ENCODE results near the gene TXNDC2.

TXNDC2 gene

GRCh38 chr18:9927392-9928063 lies 41.8 kb downstream of the TXNDC2 start:
- H3K27ac ChIP-seq (ENCODE audit: low read length): no peak overlapping the region
- H3F3A ChIP-seq (ENCODE audit: insufficient read depth, low read length): no peaks in the 10 kb centered on the region
- H3K27me3 ChIP-seq (replicated peaks; ENCODE audit: insufficient read depth, low read length): no peaks in the 10 kb centered on the region
- H3K36me3 ChIP-seq (replicated peaks; ENCODE audit: insufficient read depth, low read length): no peaks in the 10 kb centered on the region; the same call in 1 of the 2 replicates
- H2AFZ ChIP-seq (ENCODE audit: low read length): no peak overlapping the region
- H3K9me3 ChIP-seq (replicated peaks; ENCODE audit: insufficient read depth, low read length): no peaks in the 10 kb centered on the region
- peaks cover 92% of the 10 kb centered on the region for H4K20me1 ChIP-seq (ENCODE audit: insufficient read depth, low read length)
- H3K4me1 ChIP-seq (ENCODE audit: low read length): peaks cover 2% of the 10 kb centered on the region
- H3K9ac ChIP-seq (ENCODE audit: low read length): no peak overlapping the region
- no peak for DNase-seq
- no peak overlapping the region for H3K4me3 ChIP-seq (ENCODE audit: low read length)
- H3K4me2 ChIP-seq (ENCODE audit: low read depth, low read length): no peak overlapping the region
- H3K9me2 ChIP-seq (replicated peaks; ENCODE audit: insufficient read depth, low read length): no peaks in the 10 kb centered on the region
- peaks cover 100% of the 10 kb centered on the region for H3K79me2 ChIP-seq (ENCODE audit: low read length)
- TF ChIP-seq CTCF (IDR thresholded peaks at IDR 0.05; ENCODE audit: low read length) (no peak), EZH2 (optimal IDR thresholded peaks at IDR 0.05; ENCODE audit: low read depth, low read length) (no peak), EZH2phosphoT487 (IDR thresholded peaks at IDR 0.05; ENCODE audit: low read length) (no peak)

- H3K4me1 ChIP-seq (ENCODE audit: low read length): no peaks in the 10 kb centered on the region
- H3K9me2 ChIP-seq (replicated peaks; ENCODE audit: insufficient read depth, low read length): no peaks in the 10 kb centered on the region
- peaks cover 80% of the 10 kb centered on the region for H4K20me1 ChIP-seq (ENCODE audit: insufficient read depth, low read length)
- no peak overlapping the region for H3K4me2 ChIP-seq (ENCODE audit: low read depth, low read length)
- no peak overlapping the region for H2AFZ ChIP-seq (ENCODE audit: low read length)
- no peak for TF ChIP-seq EZH2 (optimal IDR thresholded peaks at IDR 0.05; ENCODE audit: low read depth, low read length)
- no peak for TF ChIP-seq CTCF (IDR thresholded peaks at IDR 0.05; ENCODE audit: low read length)
- no peak for TF ChIP-seq EZH2phosphoT487 (IDR thresholded peaks at IDR 0.05; ENCODE audit: low read length)
- no peak overlapping the region for H3K9ac ChIP-seq (ENCODE audit: low read length)
- H3K9me3 ChIP-seq (replicated peaks; ENCODE audit: insufficient read depth, low read length): no peaks in the 10 kb centered on the region
- no peak for DNase-seq
- H3F3A ChIP-seq (ENCODE audit: insufficient read depth, low read length): no peaks in the 10 kb centered on the region
- H3K36me3 ChIP-seq (replicated peaks; ENCODE audit: insufficient read depth, low read length): no peaks in the 10 kb centered on the region; the same call in 1 of the 2 replicates
- no peak overlapping the region for H3K27ac ChIP-seq (ENCODE audit: low read length)
- H3K27me3 ChIP-seq (replicated peaks; ENCODE audit: insufficient read depth, low read length): no peaks in the 10 kb centered on the region
- H3K79me2 ChIP-seq (ENCODE audit: low read length): peaks cover 100% of the 10 kb centered on the region
- no peak overlapping the region for H3K4me3 ChIP-seq (ENCODE audit: low read length)
Observed at GRCh38 chr18:9928646-9929259, 43.0 kb downstream of the TXNDC2 start.

GRCh38 chr18:9930299-9930884 lies 44.6 kb downstream of the TXNDC2 start:
- H3K79me2 ChIP-seq (ENCODE audit: low read length): peaks cover 98% of the 10 kb centered on the region
- H3K4me1 ChIP-seq (ENCODE audit: low read length): no peaks in the 10 kb centered on the region
- H3F3A ChIP-seq (ENCODE audit: insufficient read depth, low read length): no peaks in the 10 kb centered on the region
- H2AFZ ChIP-seq (ENCODE audit: low read length): no peak overlapping the region
- H3K9me2 ChIP-seq (replicated peaks; ENCODE audit: insufficient read depth, low read length): no peaks in the 10 kb centered on the region
- no peaks in the 10 kb centered on the region for H3K27me3 ChIP-seq (replicated peaks; ENCODE audit: insufficient read depth, low read length)
- no peak overlapping the region for H3K4me3 ChIP-seq (ENCODE audit: low read length)
- no peaks in the 10 kb centered on the region; the same call in 1 of the 2 replicates for H3K36me3 ChIP-seq (replicated peaks; ENCODE audit: insufficient read depth, low read length)
- no peak overlapping the region for H3K4me2 ChIP-seq (ENCODE audit: low read depth, low read length)
- no peak overlapping the region for H3K9ac ChIP-seq (ENCODE audit: low read length)
- H3K9me3 ChIP-seq (replicated peaks; ENCODE audit: insufficient read depth, low read length): no peaks in the 10 kb centered on the region
- H3K27ac ChIP-seq (ENCODE audit: low read length): no peak overlapping the region
- H4K20me1 ChIP-seq (ENCODE audit: insufficient read depth, low read length): peaks cover 64% of the 10 kb centered on the region
- DNase-seq: no peak
- TF ChIP-seq CTCF (IDR thresholded peaks at IDR 0.05; ENCODE audit: low read length): no peak
- TF ChIP-seq EZH2phosphoT487 (IDR thresholded peaks at IDR 0.05; ENCODE audit: low read length): no peak
- TF ChIP-seq EZH2 (optimal IDR thresholded peaks at IDR 0.05; ENCODE audit: low read depth, low read length): no peak
